Fibroblast of skin of right biceps (primary cell): ENCODE results near the gene HSPE1.
"Not testable (repeated sequence)": the region's sequence is repeated elsewhere in the genome, so short reads cannot be mapped to it uniquely, and the experiment has no call there.

Source experiments
- DNase-seq: peaks from one replicate; pipeline ENCODE4 v3.0.0-alpha.2; 2013

The HSPE1 gene

GRCh38 chr2:197498937-197499593 is 1.1 kb upstream of the HSPE1 start:
- DNase-seq = peak; percentile 30

GRCh38 chr2:197500503-197501131 is 438 bp downstream of the HSPE1 start:
- DNase-seq = no peak

- DNase-seq = no peak
These were observed 2.0 kb downstream of the HSPE1 start for GRCh38 chr2:197502201-197502600.

- DNase-seq = no peak
These were observed 2.5 kb downstream of the HSPE1 start for GRCh38 chr2:197502685-197503084.

GRCh38 chr2:197504000-197504399 is 3.8 kb downstream of the HSPE1 start:
- DNase-seq = no peak

- no peak for DNase-seq
These were observed 4.3 kb downstream of the HSPE1 start for GRCh38 chr2:197504512-197504911.

DNA sequence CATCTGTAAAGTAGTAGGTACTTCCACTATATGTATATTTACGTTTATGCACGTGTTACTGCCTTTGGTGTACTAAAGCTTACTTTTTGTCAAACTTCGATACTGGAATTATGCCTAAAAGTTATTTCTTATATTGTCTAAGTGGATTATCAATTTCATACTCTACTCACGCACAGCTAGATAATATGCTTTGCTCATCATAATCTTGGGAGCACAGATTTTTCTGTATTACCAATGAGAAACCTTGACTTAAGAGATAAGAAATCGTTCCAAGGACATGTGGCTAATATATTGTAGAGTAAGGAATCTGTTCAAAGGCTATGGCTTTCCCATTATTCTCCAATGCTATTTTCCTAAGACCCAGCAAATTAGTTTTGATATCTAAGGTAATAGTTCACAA is 6.5 kb downstream of the HSPE1 start:
- DNase-seq = no peak

DNA sequence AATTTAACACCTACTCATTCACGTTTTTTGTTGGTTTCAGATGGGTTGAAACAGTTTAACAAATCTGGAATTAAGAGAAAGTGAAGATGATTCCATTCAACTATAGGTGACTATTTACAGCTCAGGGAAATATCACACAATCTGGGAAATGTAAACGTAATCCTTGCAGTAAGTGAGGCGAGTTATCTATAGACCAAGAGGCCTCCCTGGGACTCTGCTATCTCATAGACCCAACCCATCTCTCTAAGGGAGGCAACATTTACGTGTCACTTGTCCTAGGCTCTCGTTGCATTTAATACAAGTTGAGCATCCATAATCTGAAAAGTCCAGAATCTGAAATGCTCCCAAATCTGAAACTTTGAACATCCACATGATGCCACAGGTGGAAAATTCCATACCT is 13.7 kb downstream of the HSPE1 start:
- no peak for DNase-seq

- DNase-seq = no peak
These were observed 14.6 kb downstream of the HSPE1 start for GRCh38 chr2:197514754-197515153.

- DNase-seq = no peak
These were observed 15.1 kb downstream of the HSPE1 start for GRCh38 chr2:197515315-197515738.

GRCh38 chr2:197515739-197516392 is 15.7 kb downstream of the HSPE1 start, which contains the start of gene MOB4:
Gene MOB4 (plus strand): TSS chr2:197516066. CDS start chr2:197516087, 21 bp downstream.
- DNase-seq = peak; percentile 95

GRCh38 chr2:197516393-197516761 is 16.2 kb downstream of the HSPE1 start:
- DNase-seq = peak; percentile 26

DNA sequence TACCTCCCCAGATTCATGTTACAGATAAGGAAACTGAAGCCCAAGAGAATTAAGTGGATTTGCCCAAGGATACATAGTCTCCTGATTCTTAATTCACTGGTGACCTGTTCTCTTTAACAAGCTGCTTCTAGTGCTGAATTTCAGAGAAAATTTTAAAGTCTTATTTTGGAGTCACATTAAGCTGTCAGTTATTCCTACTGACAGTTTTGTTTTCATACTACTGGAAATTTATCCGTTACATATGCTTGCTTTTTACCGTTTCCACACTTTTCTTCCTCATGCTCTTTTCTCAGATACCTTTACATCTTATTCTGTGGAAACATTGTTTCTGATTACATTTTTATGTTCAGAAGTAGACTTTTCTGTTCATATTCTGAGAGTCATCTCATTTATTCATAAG is 17.0 kb downstream of the HSPE1 start:
- DNase-seq = no peak

GRCh38 chr2:197538412-197538811 is 38.2 kb downstream of the HSPE1 start:
- peak; percentile 11 for DNase-seq

GRCh38 chr2:197539734-197540133 is 39.6 kb downstream of the HSPE1 start:
- DNase-seq = no peak

DNA sequence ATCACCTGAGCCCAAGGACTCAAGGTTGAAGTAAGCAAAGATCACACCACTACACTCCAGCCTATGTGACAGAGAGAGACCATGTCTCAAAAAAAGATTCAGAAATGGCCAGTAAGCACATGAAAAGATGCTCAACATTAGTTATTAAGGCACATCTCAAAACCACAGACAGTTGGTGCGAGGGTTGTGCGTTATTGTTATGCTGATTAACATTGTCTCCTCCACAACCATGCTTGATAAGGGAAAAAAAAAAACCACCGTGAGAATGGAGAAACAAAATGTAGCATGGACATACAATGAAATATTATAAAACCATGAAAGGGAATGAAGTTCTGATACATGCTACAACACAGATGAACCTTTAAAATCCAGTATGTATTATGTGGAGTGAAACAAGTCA is 43.0 kb downstream of the HSPE1 start:
- no peak for DNase-seq

DNA sequence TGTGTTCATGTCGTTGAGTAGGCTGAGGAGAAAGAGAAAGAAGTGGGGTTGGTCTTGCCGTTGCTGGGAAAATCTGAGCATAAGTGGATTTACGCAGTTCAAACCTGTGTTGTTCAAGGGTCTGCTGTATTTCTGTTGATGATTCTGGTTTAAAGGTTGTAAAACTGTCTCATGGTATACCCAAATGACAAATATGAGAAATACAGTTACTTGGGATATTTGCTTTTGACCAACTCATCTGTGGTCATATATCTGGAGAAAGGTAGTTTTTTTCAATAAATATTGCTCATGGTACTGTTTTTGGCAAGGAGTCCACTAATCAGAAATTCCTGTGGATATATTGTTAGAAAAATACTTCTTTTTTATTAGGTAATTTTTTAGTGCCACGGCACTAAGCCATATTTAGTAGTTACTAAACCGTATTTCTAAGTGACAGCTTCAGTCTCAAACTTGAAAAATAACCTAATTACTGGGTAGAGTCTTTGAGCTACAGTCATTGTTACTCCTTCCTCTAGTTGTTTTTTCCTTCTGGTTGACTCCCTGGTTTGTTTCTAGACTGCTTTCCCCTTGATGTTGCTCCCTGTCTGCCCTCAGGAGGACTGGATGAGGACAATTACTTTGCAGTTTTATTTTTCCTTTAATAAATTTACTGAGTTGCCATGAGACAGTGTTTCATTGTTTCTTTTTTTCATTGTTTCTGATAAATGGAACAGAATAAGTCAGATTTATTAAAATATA is 47.2 kb downstream of the HSPE1 start:
- DNase-seq = no peak

GRCh38 chr2:197548582-197548981 is 48.4 kb downstream of the HSPE1 start:
- no peak for DNase-seq

DNA sequence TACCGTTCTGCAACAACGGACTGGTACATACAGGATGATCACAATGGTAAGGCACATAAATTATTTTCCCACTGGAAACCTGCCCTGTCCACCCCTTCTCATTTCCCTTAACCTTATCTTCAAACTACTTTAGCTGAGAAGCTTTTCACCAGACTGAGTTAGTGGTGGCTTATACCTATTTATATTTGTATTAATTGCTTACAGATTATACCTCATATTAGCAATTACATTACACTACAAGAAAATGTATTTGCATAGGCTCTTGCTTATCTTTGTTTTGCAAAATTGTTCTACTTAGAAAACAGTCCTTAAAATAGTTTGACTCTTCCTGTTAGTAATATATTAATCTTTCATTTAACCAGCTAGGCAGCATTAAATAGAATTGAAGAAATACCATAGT is 51.1 kb downstream of the HSPE1 start:
- DNase-seq = not testable (repeated sequence)
